AG09309 (cell line): ENCODE measurements around the gene KLHL29.

Source experiments
- DNase-seq: peaks from one replicate; pipeline ENCODE4 v3.0.0-alpha.2; 2010; ENCODE audit warnings: low read depth
- H3K4me3 ChIP-seq: 2 replicates; pipeline ENCODE4 v1.5.1; 2011; ENCODE audit warnings: mild to moderate bottlenecking, low read depth, low read length, moderate library complexity; ENCODE audit not compliant: control insufficient read depth
- CTCF ChIP-seq: IDR thresholded peaks from 2 replicates; pipeline ENCODE4 v1.5.1; 2011; ENCODE audit warnings: mild to moderate bottlenecking, low read depth, low read length, inconsistent platforms; ENCODE audit not compliant: insufficient read depth, control insufficient read depth; ENCODE audit errors: missing control alignments

KLHL29 gene

GRCh38 chr2:23695890-23696751 is 311.1 kb downstream of the KLHL29 start:
- no peak for TF ChIP-seq CTCF
- no peak for DNase-seq
- H3K4me3 ChIP-seq, result no peak overlapping the region

- DNase-seq, result no peak
- H3K4me3 ChIP-seq, result no peak overlapping the region
- TF ChIP-seq CTCF, result no peak
Observed at GRCh38 chr2:23696752-23697045, 311.7 kb downstream of the KLHL29 start.

- no peak for TF ChIP-seq CTCF
- no peak for DNase-seq
- H3K4me3 ChIP-seq, result no peak overlapping the region
Observed at GRCh38 chr2:23697256-23698075, 312.5 kb downstream of the KLHL29 start.

- TF ChIP-seq CTCF, result no peak
- no peak overlapping the region for H3K4me3 ChIP-seq
- DNase-seq, result no peak
Observed at GRCh38 chr2:23698116-23698693, 313.2 kb downstream of the KLHL29 start.

GRCh38 chr2:23698721-23699579 is 314.0 kb downstream of the KLHL29 start:
- no peak for DNase-seq
- TF ChIP-seq CTCF, result no peak
- no peak overlapping the region for H3K4me3 ChIP-seq

- TF ChIP-seq CTCF, result no peak
- no peak for DNase-seq
- no peak overlapping the region for H3K4me3 ChIP-seq
Observed at GRCh38 chr2:23699580-23699925, 314.6 kb downstream of the KLHL29 start.
